RPMI8226 (cell line): ENCODE measurements around the gene PLCB1.

Source experiments
- DNase-seq: peaks from one replicate; pipeline ENCODE4 v3.0.0-alpha.2; 2015

The PLCB1 gene

DNA sequence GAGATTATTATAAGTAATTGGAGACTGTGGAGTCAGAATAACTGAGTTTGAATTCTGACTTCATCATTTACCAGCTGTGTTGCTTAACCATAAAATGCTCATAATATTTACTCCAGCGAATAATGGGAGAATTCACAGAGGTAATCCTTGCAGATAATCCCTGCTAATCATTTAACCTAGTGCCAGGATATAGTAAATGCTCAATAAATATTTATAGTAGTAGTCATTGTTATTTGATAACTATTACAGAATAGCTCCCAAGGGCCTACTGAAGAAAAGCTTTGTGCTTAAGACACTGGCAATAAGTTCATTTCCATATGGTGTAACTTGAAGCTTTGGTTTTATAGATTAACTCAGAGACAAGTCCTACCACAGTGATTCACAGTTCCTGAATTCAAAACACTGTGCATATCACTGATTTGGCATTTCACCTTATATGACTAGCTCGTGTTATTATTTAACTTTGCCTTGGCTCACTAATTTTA lies 728.0 kb downstream of the PLCB1 start:
- DNase-seq: no peak

DNA sequence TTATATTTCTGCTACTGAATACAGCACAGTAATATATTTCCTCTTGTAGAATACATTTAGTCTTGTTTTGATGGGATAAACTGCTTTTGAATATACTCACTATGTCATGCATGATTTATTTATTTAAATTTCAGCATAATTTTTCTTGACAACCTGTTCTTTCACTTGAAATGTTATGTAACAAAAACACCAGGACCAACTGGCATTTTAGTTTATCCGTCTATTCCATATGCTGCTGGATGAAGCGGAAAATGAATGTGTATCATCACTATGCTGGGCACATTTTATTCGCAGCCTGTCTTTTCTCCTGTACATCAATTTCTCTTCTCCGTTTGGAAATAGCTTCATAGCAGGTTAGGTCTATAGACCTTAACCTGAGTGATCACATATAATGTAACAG lies 730.0 kb downstream of the PLCB1 start:
- no peak for DNase-seq

DNA sequence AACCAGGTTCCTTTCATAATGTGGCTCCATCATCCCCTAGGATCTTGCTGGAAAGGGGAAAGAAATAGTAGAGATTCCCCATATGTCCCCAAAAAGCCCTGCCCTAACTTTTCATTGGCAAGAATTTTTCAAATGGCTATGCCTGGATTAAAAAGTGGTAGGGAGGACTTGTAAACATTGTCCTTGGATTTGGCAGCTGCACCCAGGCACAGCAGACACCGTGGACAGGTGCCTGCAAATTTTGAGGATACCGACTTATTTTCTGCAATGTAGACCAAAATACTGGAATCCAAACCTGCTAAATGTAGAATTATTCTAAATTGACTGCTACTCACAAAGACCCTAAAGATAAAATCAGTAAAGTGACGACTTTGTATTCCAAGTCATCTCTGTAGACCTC lies 733.6 kb downstream of the PLCB1 start:
- DNase-seq: no peak

DNA sequence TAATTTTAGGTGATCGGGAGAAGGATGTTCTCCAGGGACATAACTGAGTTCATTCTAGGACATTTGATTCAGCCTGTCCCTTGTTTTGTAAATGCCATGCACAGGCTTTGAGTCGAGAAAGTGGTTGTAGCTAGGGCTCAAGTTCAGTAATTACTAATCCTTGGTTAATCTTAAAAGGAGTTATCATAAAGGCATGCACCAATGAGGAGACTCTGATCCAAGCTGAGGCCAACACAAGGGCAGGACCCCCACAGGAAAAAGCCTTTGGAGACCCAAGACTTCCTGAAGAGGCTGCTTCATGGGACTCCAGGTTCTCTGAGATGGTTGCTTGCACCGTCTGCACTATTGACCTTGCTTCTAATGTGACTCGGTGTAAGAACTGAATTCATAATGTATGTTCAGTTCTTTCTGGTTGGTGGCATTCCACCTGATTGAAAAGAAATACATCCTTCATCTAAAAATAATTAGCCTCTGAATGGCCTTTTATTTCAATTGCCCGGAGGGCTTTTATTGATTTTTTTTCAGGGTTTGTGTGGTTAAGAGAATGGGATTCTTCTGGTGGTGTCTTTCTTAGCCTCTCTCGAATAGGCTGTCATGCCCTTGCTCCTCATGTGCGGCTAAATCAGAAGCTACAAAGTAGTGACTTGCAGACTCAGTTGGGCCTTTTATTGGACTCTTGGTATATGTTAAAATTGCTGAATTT lies 735.1 kb downstream of the PLCB1 start:
- no peak for DNase-seq

DNA sequence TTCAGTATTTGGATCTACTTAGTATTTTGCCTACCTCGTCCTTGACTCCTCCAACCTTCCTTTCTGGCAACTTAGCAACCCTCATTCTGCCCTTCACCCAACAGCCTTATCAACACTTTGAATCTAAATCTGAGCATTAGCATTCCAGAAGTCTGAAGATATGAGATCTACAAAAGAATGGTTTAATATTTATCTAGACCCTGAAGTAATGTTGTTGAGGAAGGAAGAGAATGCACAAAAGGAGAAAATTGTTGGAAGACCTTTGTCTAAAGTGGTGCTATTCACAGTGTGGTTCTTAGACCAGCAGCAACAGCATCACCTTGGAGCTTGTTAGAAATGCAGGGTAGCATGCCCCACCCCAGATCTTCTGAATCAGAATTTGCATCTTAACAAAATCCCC lies 738.6 kb downstream of the PLCB1 start:
- DNase-seq: no peak

DNA sequence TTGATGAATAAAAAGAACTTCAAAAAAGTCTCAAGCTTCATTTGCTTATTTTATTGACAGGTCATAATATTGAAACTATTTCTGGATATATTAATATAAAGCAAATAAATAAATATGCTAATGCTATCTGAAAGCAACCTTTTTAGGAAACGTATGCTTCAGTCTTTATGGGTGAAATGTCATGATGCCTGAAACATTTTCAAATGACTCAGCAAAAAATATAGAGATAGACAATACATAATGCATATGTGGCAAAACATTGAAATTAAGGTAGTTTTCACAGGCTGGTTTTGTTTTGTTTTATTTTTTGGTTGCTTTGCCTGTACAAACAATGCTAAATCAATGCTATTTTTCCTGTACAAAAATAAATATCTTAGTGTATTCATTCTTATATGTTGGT lies 742.4 kb downstream of the PLCB1 start:
- DNase-seq: no peak

DNA sequence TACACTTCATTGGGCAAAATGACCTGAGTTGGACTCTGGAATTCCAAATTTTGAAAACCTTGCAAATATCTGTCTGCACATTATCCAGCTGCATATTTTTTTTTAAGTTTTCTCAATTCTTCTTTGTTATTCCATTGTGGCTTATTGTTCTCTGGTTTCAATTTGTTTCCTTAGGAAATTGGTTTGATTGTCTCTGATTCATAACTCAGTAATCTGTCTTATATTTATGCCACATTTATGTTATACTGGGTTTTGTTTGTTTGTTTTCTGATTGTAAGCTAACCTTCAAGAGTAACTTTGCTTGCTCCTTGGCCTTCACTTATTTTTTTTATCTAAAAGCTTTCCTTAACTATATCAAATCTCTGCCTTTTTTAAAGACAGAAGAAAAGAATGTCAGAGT lies 743.5 kb downstream of the PLCB1 start:
- DNase-seq: no peak

DNA sequence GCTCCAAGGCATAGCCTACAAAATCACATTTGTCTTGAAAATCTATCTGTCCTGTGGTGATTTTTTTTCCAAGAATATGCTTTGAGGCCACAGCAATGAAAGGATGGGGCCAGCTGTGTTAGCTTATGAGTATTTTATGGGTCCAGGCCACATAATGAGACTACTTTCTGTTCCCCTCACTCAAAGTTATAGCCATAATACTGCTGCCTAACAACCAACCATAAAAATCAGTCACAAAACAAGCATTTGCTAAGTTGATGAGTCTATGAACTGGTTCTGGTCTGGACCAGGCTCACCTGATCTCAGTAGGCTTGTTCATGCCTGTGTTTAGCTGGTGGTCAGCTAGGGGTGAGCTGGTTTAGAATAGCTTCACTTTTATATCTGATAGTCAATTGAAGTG lies 744.3 kb downstream of the PLCB1 start:
- no peak for DNase-seq

DNA sequence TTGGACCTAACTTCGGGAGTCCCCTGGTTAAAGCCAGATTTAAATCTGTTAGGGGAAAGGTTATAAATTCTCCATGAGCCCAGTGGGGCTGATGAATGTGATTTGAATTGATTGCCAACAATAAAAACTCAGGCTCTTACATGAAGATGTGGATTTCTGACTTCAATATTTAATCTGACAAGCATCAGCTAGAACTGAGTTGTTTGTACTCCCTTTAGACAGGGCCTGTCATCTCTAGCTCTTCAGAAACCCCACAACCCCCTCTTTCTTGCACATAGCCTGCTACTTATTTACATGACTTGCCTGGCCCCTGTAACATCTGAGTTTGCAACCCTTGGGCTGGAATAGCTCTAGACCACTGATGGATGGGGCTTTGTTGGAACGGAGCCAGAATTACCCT lies 745.2 kb downstream of the PLCB1 start:
- no peak for DNase-seq

DNA sequence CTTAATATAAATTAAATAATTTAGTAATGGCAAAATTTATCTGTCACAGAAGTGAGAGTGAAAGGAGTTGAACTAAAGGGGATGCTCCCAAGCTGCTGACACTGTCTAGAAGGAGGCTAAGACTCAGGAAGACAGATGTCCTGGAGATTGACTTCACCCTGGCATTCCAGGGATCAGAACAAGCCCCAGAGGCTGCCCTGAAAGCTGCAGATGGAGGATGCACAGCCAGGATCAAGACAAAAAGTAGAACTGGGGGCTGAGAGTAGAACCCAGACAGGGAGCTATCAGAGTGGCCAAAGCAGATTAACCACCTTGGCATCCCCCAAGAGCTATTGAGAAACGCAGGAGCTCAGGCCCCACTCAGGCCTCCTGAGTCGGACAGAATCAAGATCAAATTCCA lies 747.6 kb downstream of the PLCB1 start:
- no peak for DNase-seq

DNA sequence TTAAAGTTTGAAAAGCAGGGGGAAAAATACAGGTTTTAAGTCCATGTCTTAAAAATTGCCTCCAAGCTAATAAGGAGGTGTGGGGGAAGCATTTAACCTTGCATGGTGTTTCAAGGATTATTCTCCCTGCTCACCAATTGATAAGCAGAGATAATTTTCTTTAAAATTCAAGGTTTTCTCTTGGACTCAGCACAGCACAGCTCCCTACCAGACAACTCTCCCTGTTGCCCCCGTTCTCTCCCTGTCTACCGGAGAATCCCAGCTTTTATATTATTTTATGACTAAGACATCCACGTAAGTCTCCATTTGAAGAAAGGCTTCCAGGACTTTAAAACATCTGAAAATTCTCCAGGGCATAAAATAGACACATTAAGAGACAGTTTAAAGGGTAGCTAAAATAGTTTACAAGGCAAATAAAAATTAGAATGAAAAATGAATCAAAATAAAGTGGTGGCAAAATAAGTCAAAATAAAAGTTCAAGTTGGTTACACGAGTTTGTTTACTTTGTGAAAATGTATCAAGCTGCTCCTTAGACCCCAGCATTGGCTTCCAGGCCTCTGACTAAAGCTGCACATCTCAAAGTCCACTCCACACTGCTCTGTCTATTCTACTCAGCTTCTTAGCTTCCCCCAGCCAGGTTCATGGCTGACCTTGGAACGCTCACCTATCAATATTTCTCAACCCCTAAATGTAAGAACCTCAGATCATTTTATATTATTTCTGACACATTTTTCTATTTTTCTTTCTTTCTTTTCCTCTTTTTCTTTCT lies 748.2 kb downstream of the PLCB1 start:
- no peak for DNase-seq

DNA sequence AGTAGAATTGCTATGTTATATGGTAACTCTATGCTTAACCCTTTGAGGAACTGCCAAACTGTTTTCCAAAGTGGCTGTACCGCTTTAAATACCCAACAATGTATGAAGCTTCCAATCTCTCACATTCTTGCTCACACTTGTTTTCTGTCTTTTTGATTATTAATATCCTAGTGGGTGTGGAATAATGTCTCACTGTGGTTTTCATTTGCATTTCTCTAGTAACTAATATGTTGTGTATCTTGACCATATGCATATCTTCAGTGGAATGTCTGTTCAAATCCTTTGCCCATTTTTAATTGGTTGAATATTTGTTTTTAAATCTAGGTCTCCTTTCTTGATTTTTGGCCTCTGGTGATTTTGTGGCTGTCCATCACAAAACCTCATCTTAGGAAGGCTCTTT lies 759.0 kb downstream of the PLCB1 start:
- DNase-seq: no peak

DNA sequence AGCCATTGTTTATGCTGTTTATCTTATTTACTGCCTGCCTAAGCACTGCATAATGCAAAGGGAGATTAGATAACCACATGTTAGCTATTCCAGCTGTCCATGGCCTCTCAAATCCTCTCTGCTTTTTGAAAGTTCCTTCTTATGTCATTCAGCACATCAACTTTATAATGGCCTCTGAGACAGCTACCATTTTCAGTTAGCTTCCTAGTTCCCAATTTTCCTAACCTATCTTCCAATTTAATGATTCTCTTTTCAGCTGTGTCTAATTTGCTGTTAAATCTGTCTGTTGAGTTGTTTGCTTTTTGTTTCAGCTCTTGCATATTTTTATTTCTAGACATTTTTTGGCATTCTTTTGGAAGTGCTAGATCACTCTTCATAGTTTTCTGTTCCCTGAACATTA lies 763.4 kb downstream of the PLCB1 start:
- no peak for DNase-seq

DNA sequence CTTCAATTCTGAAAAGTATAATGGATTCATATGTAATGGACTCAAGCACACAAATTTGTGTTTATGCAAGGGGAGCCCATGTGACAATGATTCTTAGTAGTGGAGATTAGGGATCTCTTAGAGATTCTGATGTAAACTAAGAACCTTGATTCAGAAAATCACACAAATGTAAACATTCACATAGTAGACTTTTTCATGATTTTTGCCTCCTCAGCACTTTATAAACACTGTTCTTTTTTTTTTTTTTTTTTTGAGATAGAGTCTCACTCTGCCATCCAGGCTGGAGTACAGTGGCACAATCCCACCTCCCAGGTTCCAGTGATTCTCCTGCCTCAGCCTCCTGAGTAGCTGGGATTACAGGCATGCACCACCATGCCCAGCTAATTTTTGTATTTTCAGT lies 766.8 kb downstream of the PLCB1 start:
- no peak for DNase-seq

DNA sequence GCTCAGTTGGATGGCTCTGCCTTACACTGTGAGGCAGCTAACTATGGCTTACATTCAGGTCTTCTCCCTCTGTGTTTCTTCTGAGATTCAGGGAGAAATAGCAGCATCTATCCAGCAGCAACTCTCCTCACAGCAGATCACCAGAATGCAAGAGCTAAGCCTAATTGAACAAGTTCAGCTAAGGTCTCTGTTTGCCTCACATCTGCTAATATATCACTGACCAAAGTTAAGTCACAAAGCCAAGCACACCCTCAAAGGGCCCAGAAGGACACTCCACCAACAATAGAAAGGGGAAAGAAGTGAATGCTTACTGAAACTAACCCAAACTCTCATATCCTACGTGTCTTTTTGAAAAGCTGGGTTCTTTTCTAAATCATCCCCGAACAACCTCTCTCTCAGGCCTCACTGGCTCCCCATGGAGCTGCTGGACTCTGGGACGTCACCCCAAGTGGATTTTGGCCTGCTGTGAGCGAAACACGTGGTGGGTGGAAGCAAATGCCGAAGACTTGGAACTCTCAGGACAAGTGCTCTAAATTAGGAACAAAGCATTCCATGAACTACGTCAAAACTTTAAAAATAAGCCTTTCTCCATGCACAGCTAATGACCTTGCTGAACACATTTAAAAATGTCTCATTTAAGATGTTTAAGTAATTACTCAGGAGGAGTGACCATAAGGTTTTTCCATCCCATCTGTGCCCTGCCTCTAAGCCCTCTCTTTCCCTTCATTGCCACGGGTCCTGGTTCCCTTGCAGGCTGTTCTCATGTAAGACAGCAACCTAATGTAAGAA lies 769.4 kb downstream of the PLCB1 start:
- DNase-seq: no peak

DNA sequence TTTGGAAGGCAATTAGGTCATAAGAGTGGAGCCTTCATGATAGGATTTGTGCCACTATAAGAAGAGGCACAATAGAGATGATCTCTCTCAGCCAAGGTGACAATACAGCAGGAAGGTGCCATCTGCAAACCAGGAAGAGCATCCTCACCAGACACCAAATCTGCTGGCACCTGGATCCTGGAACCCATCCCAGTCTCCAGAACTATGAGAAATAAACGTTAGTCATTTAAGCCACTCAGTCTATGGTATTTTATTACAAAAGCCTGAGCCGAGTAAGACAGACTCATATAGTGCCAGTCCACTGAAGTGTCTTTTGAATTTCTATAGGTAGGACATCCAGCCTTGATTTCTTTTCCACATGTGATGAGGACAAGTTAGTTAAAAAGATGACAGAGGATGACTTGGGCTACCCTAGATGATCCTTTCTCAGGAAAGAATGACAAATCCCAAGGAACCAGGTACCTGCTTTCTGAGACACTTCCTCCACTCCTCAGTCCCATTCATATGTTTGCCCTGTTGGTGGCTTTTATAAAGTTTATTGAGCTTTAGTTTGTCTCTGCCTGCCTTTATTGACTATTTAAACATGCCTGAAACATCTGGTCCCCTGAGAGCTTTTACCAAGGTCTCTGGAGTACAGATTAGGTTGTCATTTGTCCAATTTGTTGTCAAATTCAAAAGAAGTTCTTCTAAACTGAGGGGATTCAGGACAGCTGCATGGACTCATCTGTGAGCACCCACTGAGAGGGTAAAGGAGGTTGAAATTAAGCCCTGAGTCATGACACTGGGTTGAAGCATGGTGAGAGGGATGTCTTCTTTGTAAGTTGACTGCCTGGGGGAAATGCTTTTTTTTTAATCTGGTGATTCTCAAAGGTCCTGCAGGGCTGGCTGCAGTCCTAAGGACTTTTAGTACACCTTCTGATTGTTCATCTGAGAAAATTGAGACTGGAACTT lies 771.9 kb downstream of the PLCB1 start:
- DNase-seq: no peak

DNA sequence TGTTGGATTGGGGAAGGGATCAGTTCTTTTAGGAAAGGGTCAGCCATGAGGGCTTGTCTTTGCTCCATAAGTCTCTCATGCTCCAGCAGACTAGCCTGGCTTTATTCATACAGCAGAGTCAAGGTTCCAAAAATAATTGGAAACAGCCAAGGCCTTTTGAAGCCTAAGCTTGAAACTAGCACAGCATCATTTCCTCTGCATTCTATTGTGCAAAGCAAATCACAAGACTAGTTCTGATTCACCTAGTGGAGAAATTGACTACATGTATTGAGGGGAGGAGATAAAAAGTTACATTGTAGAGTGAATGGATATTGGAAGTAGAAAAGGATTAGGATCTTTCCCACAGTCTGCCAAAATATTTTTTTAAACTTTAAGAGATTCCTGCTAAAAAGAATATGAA lies 777.5 kb downstream of the PLCB1 start:
- DNase-seq: no peak

DNA sequence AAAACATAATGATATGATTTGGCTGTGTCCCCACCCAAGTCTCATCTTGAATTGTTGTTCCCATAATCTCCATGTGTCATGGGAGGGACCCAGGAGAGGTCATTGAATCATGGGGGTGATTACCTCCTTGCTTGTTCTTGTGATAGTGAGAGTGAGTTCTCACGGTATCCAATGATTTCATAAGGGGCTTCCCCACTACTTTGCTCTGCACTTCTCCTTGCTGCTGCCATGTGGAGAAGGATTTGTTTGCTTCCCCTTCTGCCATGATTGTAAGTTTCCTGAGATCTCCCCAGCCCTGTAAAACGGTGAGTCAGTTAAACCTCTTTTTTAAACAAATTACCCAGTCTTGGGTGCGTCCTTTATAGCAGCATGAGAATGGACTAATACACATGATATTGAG lies 780.0 kb downstream of the PLCB1 start:
- no peak for DNase-seq

DNA sequence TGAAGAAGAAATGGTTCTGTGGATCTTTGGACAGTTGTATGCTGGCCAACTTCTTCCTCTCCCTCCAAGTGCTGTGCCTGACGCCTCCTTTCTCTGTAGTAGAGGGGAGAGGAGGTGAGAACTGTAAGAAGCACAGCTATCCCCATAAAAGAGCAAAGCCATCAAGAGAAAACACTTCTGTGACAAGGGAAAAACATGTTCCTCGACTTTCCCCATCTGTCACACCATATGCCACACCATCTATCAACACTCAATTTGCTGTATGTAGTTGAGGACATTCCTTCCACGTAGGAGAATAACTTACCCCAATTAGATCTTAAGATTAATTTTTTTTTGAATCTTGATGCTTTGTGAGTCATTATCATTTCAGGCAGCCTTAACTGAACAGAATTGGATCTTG lies 780.7 kb downstream of the PLCB1 start:
- no peak for DNase-seq

DNA sequence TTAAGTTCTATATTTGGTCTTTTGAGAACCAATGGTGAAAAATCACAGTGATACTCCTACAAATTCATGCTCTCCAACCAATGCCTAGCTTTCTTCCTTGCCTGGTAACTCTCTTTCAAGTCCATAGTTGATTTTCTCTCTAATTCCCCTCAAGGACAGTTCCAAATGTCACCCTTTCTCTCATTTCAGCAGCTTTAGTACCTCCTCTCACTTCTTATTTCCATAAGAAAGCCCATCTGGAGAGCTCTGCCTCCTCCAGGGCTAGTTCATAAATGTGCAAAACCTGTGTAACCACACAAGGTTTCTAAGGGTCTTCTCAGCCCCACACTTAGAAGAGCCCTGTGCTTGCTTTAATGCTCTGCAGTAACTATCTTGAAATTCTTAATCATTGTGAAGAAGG lies 781.4 kb downstream of the PLCB1 start:
- DNase-seq: no peak

DNA sequence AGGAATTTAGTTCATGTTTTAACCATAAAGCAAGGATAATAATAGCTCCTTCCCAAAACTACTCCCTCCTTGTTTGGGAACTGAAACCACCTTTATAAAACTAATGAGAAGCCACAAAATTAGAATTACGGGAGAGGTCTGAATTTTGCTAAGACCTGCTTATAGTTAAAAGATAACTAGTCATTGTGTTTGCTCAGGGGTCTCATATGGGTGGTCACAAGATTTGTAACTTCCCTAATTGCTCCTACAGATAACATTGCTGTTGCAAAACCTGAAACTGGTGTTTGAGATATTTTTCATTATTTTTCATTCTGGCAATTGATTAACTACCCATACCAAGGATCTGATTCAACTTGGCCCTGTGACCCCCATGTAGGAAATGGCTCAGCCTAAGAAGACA lies 782.4 kb downstream of the PLCB1 start:
- DNase-seq: no peak

DNA sequence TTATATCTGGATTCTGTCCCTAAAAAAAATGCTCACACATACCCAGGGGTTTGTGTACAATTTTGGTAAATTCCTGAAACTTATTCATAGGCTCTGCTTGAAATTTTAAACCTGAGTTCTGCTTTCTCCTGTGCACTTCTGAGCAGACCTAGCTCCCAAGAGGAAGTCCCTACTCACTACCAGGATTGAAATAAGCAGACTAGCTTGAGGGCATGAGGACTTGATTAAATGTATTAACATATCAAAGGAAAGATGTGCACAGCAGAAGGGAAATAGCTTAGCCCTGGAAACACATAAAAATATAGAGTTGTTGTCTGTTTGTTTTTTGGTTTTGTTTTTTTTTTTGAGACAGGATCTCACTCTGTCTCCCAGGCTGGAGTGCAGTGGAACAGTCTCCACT lies 785.0 kb downstream of the PLCB1 start:
- DNase-seq: no peak

DNA sequence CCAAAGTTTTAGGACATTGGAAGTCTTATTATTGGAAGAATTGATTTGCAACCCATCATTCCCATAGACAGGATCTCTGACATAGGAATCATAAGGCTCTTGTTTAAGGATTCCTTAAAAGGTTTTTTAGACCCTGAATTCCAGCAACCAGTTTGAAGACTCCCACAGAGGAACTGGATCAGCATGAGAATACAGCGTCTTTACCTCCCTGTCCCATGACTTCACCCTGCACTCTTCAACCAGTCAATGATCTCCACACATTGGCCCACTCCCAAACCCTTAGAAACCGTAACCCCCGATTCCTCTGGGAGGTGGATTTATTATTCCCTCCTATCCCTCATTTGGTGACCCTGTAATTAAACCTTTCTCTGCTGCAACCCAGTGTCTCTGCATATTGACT lies 786.1 kb downstream of the PLCB1 start:
- no peak for DNase-seq
